Measurements from ENCODE around the gene PLB1. TPM values are rescaled to one million over a fixed set of nuclear protein-coding genes. Genes with fewer than 3 reads are reported as not detected.

Gene PLB1
- total RNA-seq, 5 donors from 2014 or later (not counting 1 experiment from before 2014, with no cell fraction given): 0.07 to 2.5 (median 0.58) TPM

- DNase-seq (no peak), ATAC-seq (replicated peaks in 1 of 4) (no peak)
- ChIA-PET CTCF (interaction anchor here (0.6 to 2.1 kb wide), 4 partner anchors 62 to 1087 kb away, joined by 3 to 8 read pairs (median 4); no protein-coding TSS in a partner anchor), POLR2A (no interaction called here)
- no peaks in the 10 kb centered on the region for H3K36me3 Mint-ChIP-seq
- H3K9me3 ChIP-seq: no peaks in the 10 kb centered on the region
- H3K27me3 ChIP-seq (replicated peaks in 1 of 2; ENCODE audit: control insufficient read depth in 2 of 2, extremely low read depth in 1 of 2, insufficient read depth in 2 of 2, low read length in 1 of 2): peaks cover 0 to 7% of the 10 kb centered on the region in 2 experiments
- no peaks in the 10 kb centered on the region for H3K27me3 Mint-ChIP-seq
- peaks cover 0 to 17% (median 13%) of the 10 kb centered on the region in 3 donors for H3K4me1 Mint-ChIP-seq
- no peaks in the 10 kb centered on the region for H3K36me3 ChIP-seq (ENCODE audit: control insufficient read depth in 2 of 2, extremely low read depth in 1 of 2, insufficient read depth in 1 of 2, low read length in 1 of 2)
- WGBS (ENCODE audit: insufficient coverage): 90% methylated on average over 8 of the region's 8 CpGs
- peaks cover 0 to 10% of the 10 kb centered on the region in 2 experiments for H3K4me1 ChIP-seq (ENCODE audit: control insufficient read depth in 1 of 2, extremely low read depth in 1 of 2, insufficient read depth in 2 of 2, low read length in 2 of 2)
- H3K4me3 Mint-ChIP-seq: no peak overlapping the region
- no peak overlapping the region for H3K27ac ChIP-seq (ENCODE audit: low read length)
- H3K27ac Mint-ChIP-seq: no peak overlapping the region
- H3K4me3 ChIP-seq (ENCODE audit: control insufficient read depth in 1 of 2, extremely low read depth in 1 of 2, low read length in 1 of 2): no peak overlapping the region
- H3K9me3 Mint-ChIP-seq: no peaks in the 10 kb centered on the region
These were observed 42.5 kb upstream of the PLB1 start for GRCh38 chr2:28453396-28453795.

- Histone ChIP-seq H3K9me3 (no peaks in the 10 kb centered on the region), H3K4me1 (ENCODE audit: control insufficient read depth in 1 of 2, extremely low read depth in 1 of 2, insufficient read depth in 2 of 2, low read length in 2 of 2) (peaks cover 0 to 10% of the 10 kb centered on the region in 2 experiments), H3K4me3 (ENCODE audit: control insufficient read depth in 1 of 2, extremely low read depth in 1 of 2, low read length in 1 of 2) (no peak overlapping the region), H3K27ac (ENCODE audit: low read length) (no peak overlapping the region), H3K27me3 (replicated peaks in 1 of 2; ENCODE audit: control insufficient read depth in 2 of 2, extremely low read depth in 1 of 2, insufficient read depth in 2 of 2, low read length in 1 of 2) (peaks cover 0 to 7% of the 10 kb centered on the region in 2 experiments), H3K36me3 (ENCODE audit: control insufficient read depth in 2 of 2, extremely low read depth in 1 of 2, insufficient read depth in 1 of 2, low read length in 1 of 2) (no peaks in the 10 kb centered on the region)
- 85% methylated on average over 12 of the region's 14 CpGs for WGBS (ENCODE audit: insufficient coverage)
- POLR2A ChIA-PET: no interaction called here
- Mint-ChIP-seq H3K4me3 (no peak overlapping the region), H3K9me3 (no peaks in the 10 kb centered on the region), H3K36me3 (no peaks in the 10 kb centered on the region), H3K27ac (no peak overlapping the region), H3K27me3 (no peaks in the 10 kb centered on the region), H3K4me1 (peaks cover 0 to 13% (median 13%) of the 10 kb centered on the region in 3 donors)
- CTCF ChIA-PET: interaction anchor here in 1 of 2 donors (2.1 kb wide), 1 partner anchor 751 kb away, joined by 8 read pairs; no protein-coding TSS in a partner anchor
- DNase-seq (no peak), ATAC-seq (replicated peaks in 1 of 4) (no peak)
These were observed 41.6 kb upstream of the PLB1 start for GRCh38 chr2:28454016-28454930.

GRCh38 chr2:28457237-28457636, 38.6 kb upstream of the PLB1 start:
- H3K4me1 Mint-ChIP-seq: peaks cover 0 to 3% (median 0%) of the 10 kb centered on the region in 3 donors
- no peaks in the 10 kb centered on the region for H3K36me3 ChIP-seq (ENCODE audit: control insufficient read depth in 2 of 2, extremely low read depth in 1 of 2, insufficient read depth in 1 of 2, low read length in 1 of 2)
- H3K27me3 Mint-ChIP-seq: no peaks in the 10 kb centered on the region
- WGBS (ENCODE audit: insufficient coverage): 90% methylated on average over 9 of the region's 10 CpGs
- peaks cover 0 to 7% of the 10 kb centered on the region in 2 experiments for H3K27me3 ChIP-seq (replicated peaks in 1 of 2; ENCODE audit: control insufficient read depth in 2 of 2, extremely low read depth in 1 of 2, insufficient read depth in 2 of 2, low read length in 1 of 2)
- no peak overlapping the region for H3K4me3 ChIP-seq (ENCODE audit: control insufficient read depth in 1 of 2, extremely low read depth in 1 of 2, low read length in 1 of 2)
- peaks cover 0 to 4% (median under 1%) of the 10 kb centered on the region in 3 donors for H3K9me3 Mint-ChIP-seq
- POLR2A ChIA-PET: no interaction called here
- no peaks in the 10 kb centered on the region for H3K36me3 Mint-ChIP-seq
- H3K4me3 Mint-ChIP-seq: no peak overlapping the region
- DNase-seq: no peak
- no peak overlapping the region for H3K27ac Mint-ChIP-seq
- no peaks in the 10 kb centered on the region for H3K9me3 ChIP-seq
- no peak for ATAC-seq (replicated peaks in 1 of 4)
- peaks cover 2 to 7% of the 10 kb centered on the region in 2 experiments for H3K4me1 ChIP-seq (ENCODE audit: control insufficient read depth in 1 of 2, extremely low read depth in 1 of 2, insufficient read depth in 2 of 2, low read length in 2 of 2)
- no peak overlapping the region for H3K27ac ChIP-seq (ENCODE audit: low read length)
- CTCF ChIA-PET: no interaction called here

- H3K9me3 ChIP-seq: no peaks in the 10 kb centered on the region
- peaks cover 0 to 2% of the 10 kb centered on the region in 2 experiments for H3K4me1 ChIP-seq (ENCODE audit: control insufficient read depth in 1 of 2, extremely low read depth in 1 of 2, insufficient read depth in 2 of 2, low read length in 2 of 2)
- H3K27me3 Mint-ChIP-seq: peaks cover 2 to 4% of the 10 kb centered on the region in 2 donors
- H3K36me3 ChIP-seq (ENCODE audit: control insufficient read depth in 2 of 2, extremely low read depth in 1 of 2, insufficient read depth in 1 of 2, low read length in 1 of 2): no peaks in the 10 kb centered on the region
- no peak overlapping the region for H3K4me3 Mint-ChIP-seq
- DNase-seq (no peak), ATAC-seq (replicated peaks in 1 of 4) (no peak)
- no peak overlapping the region for H3K27ac ChIP-seq (ENCODE audit: low read length)
- no peak overlapping the region for H3K4me3 ChIP-seq (ENCODE audit: control insufficient read depth in 1 of 2, extremely low read depth in 1 of 2, low read length in 1 of 2)
- peaks cover 0 to 5% (median 0%) of the 10 kb centered on the region in 3 donors for H3K4me1 Mint-ChIP-seq
- CTCF ChIA-PET: no interaction called here
- POLR2A ChIA-PET: no interaction called here
- 26% methylated on average over 2 of the region's 2 CpGs for WGBS (ENCODE audit: insufficient coverage)
- no peak overlapping the region for H3K27ac Mint-ChIP-seq
- H3K27me3 ChIP-seq (replicated peaks in 1 of 2; ENCODE audit: control insufficient read depth in 2 of 2, extremely low read depth in 1 of 2, insufficient read depth in 2 of 2, low read length in 1 of 2): peaks cover 0 to 7% of the 10 kb centered on the region in 2 experiments
- peaks cover 5 to 14% (median 14%) of the 10 kb centered on the region in 3 donors for H3K9me3 Mint-ChIP-seq
- no peaks in the 10 kb centered on the region for H3K36me3 Mint-ChIP-seq
These were observed 34.8 kb upstream of the PLB1 start for GRCh38 chr2:28461056-28461455.

GRCh38 chr2:28462122-28462521, 33.7 kb upstream of the PLB1 start:
- H3K36me3 ChIP-seq (ENCODE audit: control insufficient read depth in 2 of 2, extremely low read depth in 1 of 2, insufficient read depth in 1 of 2, low read length in 1 of 2): no peaks in the 10 kb centered on the region
- Mint-ChIP-seq H3K36me3 (no peaks in the 10 kb centered on the region), H3K4me3 (no peak overlapping the region), H3K27ac (no peak overlapping the region), H3K27me3 (peaks cover 2 to 4% of the 10 kb centered on the region in 2 donors), H3K9me3 (peaks cover 5 to 14% (median 14%) of the 10 kb centered on the region in 3 donors), H3K4me1 (peaks cover 0 to 5% (median 0%) of the 10 kb centered on the region in 3 donors)
- H3K27me3 ChIP-seq (replicated peaks in 1 of 2; ENCODE audit: control insufficient read depth in 2 of 2, extremely low read depth in 1 of 2, insufficient read depth in 2 of 2, low read length in 1 of 2): peaks cover 0 to 4% of the 10 kb centered on the region in 2 experiments
- peaks cover 0 to 2% of the 10 kb centered on the region in 2 experiments for H3K4me1 ChIP-seq (ENCODE audit: control insufficient read depth in 1 of 2, extremely low read depth in 1 of 2, insufficient read depth in 2 of 2, low read length in 2 of 2)
- DNase-seq (no peak), ATAC-seq (replicated peaks in 1 of 4) (no peak)
- no peaks in the 10 kb centered on the region for H3K9me3 ChIP-seq
- H3K4me3 ChIP-seq (ENCODE audit: control insufficient read depth in 1 of 2, extremely low read depth in 1 of 2, low read length in 1 of 2): no peak overlapping the region
- H3K27ac ChIP-seq (ENCODE audit: low read length): no peak overlapping the region
- ChIA-PET POLR2A (no interaction called here), CTCF (no interaction called here)

GRCh38 chr2:28463211-28463816, 32.5 kb upstream of the PLB1 start:
- WGBS (ENCODE audit: insufficient coverage): 84% methylated on average over 5 of the region's 6 CpGs
- H3K27ac Mint-ChIP-seq: no peak overlapping the region
- no peak overlapping the region for H3K4me3 Mint-ChIP-seq
- Histone ChIP-seq H3K9me3 (no peaks in the 10 kb centered on the region), H3K27ac (ENCODE audit: low read length) (no peak overlapping the region), H3K4me1 (ENCODE audit: control insufficient read depth in 1 of 2, extremely low read depth in 1 of 2, insufficient read depth in 2 of 2, low read length in 2 of 2) (peaks cover 0 to 2% of the 10 kb centered on the region in 2 experiments), H3K27me3 (replicated peaks in 1 of 2; ENCODE audit: control insufficient read depth in 2 of 2, extremely low read depth in 1 of 2, insufficient read depth in 2 of 2, low read length in 1 of 2) (no peaks in the 10 kb centered on the region), H3K36me3 (ENCODE audit: control insufficient read depth in 2 of 2, extremely low read depth in 1 of 2, insufficient read depth in 1 of 2, low read length in 1 of 2) (no peaks in the 10 kb centered on the region), H3K4me3 (ENCODE audit: control insufficient read depth in 1 of 2, extremely low read depth in 1 of 2, low read length in 1 of 2) (no peak overlapping the region)
- ChIA-PET CTCF (interaction anchor here in 1 of 2 donors (0.6 to 0.7 kb wide), 2 partner anchors 35 to 103 kb away, joined by 3 read pairs; no protein-coding TSS in a partner anchor), POLR2A (no interaction called here)
- H3K4me1 Mint-ChIP-seq: peaks cover 0 to 5% (median 0%) of the 10 kb centered on the region in 3 donors
- H3K27me3 Mint-ChIP-seq: peaks cover 2 to 4% of the 10 kb centered on the region in 2 donors
- peaks cover 5 to 14% (median 14%) of the 10 kb centered on the region in 3 donors for H3K9me3 Mint-ChIP-seq
- H3K36me3 Mint-ChIP-seq: no peaks in the 10 kb centered on the region
- ATAC-seq (replicated peaks in 1 of 4) (no peak), DNase-seq (no peak)

Measured in T-cell (primary cell).